ENCODE results near the gene USP48. TPM values are rescaled to one million over a fixed set of nuclear protein-coding genes. Genes with fewer than 3 reads are reported as not detected.
"Not testable (repeated sequence)": the region's sequence is repeated elsewhere in the genome, so short reads cannot be mapped to it uniquely, and the experiment has no call there.

Gene USP48
- total RNA-seq, 1 donor = 63.9 TPM

- H3K9me3 ChIP-seq (ENCODE audit: low read depth, low read length) = no peaks in the 10 kb centered on the region
- H3K4me1 ChIP-seq (ENCODE audit: insufficient read depth, low read length) = peaks cover 11% of the 10 kb centered on the region
These were observed 10.2 kb upstream of the USP48 start for GRCh38 chr1:21793104-21793503.

GRCh38 chr1:21786640-21787039 lies 3.7 kb upstream of the USP48 start:
- Histone ChIP-seq H3K4me3 (ENCODE audit: low read length) (no peak overlapping the region), H3K4me1 (ENCODE audit: insufficient read depth, low read length) (peaks cover 20% of the 10 kb centered on the region), H3K27me3 (ENCODE audit: insufficient read depth, low read length) (no peaks in the 10 kb centered on the region), H3K9me3 (ENCODE audit: low read depth, low read length) (no peaks in the 10 kb centered on the region)

More at GRCh38 chr1:21793104-21793503, 10.2 kb upstream of the USP48 start:
- Histone ChIP-seq H3K27me3 (ENCODE audit: insufficient read depth, low read length) (no peaks in the 10 kb centered on the region), H3K4me3 (ENCODE audit: low read length) (no peak overlapping the region)

DNA sequence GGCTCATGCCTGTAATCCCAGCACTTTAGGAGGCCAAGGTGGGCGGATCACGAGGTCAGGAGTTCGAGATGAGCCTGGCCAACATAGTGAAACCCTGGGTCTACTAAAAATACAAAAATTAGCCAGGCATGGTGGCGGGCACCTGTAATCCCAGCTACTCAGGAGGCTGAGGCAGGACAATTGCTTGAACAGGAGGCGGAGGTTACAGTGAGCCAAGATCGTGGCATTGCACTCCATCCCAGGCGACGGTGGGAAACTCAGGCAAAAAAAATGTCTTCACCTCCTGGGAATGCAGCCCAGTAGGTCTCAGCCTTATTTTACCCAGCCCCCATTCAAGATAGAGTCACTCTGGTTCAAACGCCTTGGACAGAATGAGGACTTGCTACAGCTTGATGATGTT lies 2.8 kb upstream of the USP48 start:
- not testable (repeated sequence) for H3K4me3 ChIP-seq (ENCODE audit: low read length); H3K27me3 ChIP-seq (ENCODE audit: insufficient read depth, low read length)

GRCh38 chr1:21783679-21784603 lies 992 bp upstream of the USP48 start:
- H3K27me3 ChIP-seq (ENCODE audit: insufficient read depth, low read length) = no peaks in the 10 kb centered on the region
- H3K4me1 ChIP-seq (ENCODE audit: insufficient read depth, low read length) = peaks cover 39% of the 10 kb centered on the region
- peak overlapping the region; percentile 97 for H3K4me3 ChIP-seq (ENCODE audit: low read length)
- no peaks in the 10 kb centered on the region for H3K9me3 ChIP-seq (ENCODE audit: low read depth, low read length)

More for the DNA sequence above, 2.8 kb upstream of the USP48 start:
- peaks cover 26% of the 10 kb centered on the region for H3K4me1 ChIP-seq (ENCODE audit: insufficient read depth, low read length)
- not testable (repeated sequence) for H3K9me3 ChIP-seq (ENCODE audit: low read depth, low read length)

DNA sequence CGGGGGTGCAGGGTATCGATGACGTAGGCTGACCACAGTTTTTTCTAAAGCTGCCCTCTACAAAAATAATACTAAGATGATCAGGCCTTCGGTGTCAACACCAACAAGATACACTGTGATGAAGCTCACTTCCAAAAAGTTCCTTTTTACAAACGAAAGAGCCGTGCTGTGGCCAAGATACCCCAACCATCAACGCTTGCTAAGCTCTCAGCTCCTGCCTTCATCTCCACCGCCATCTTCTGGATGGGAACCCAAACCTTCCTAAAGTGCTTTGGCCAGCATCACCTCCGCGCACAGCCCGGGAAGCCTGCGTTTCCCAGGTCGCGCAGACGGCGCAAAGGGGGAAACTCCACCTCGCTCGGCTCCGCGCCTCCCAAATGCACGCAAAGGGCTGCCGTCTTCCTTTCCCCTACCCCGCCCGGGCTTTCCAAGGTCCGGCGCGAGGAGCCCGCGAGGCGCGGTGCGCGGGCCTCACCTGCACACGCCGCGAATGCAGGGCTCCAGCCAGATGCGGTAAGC lies 541 bp downstream of the USP48 start:
- H3K9me3 ChIP-seq (ENCODE audit: low read depth, low read length) = no peaks in the 10 kb centered on the region
- no peaks in the 10 kb centered on the region for H3K27me3 ChIP-seq (ENCODE audit: insufficient read depth, low read length)
- peak overlapping the region; percentile 97 for H3K4me3 ChIP-seq (ENCODE audit: low read length)
- H3K4me1 ChIP-seq (ENCODE audit: insufficient read depth, low read length) = peaks cover 42% of the 10 kb centered on the region

DNA sequence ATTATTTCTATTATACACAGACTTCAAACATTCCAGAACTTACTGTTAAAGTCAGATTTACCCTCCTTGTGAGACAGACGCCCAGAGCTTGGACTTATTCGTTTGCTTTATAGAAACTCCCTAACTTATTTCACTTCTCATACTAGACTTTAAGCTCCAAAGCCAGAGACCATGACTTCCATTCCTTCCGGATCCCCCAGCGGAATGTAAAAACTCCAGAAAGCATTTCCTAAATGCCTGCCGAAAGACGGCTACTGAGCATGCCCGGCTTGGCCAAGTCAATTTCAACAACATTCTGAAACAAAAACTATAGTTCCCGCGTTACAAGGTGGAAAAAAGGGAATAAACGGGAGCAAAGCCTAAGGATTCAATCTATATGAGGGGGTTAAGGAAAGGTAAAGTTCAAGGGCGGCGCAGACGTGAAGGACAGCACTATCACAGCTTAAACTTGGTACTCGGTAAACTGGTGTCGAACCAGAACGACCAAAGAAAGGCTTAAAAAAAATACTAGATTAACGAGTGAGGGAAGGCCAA lies 1.1 kb downstream of the USP48 start:
- H3K4me1 ChIP-seq (ENCODE audit: insufficient read depth, low read length) = peaks cover 46% of the 10 kb centered on the region
- no peaks in the 10 kb centered on the region for H3K27me3 ChIP-seq (ENCODE audit: insufficient read depth, low read length)
- H3K4me3 ChIP-seq (ENCODE audit: low read length) = peak overlapping the region; percentile 97
- H3K9me3 ChIP-seq (ENCODE audit: low read depth, low read length) = no peaks in the 10 kb centered on the region

DNA sequence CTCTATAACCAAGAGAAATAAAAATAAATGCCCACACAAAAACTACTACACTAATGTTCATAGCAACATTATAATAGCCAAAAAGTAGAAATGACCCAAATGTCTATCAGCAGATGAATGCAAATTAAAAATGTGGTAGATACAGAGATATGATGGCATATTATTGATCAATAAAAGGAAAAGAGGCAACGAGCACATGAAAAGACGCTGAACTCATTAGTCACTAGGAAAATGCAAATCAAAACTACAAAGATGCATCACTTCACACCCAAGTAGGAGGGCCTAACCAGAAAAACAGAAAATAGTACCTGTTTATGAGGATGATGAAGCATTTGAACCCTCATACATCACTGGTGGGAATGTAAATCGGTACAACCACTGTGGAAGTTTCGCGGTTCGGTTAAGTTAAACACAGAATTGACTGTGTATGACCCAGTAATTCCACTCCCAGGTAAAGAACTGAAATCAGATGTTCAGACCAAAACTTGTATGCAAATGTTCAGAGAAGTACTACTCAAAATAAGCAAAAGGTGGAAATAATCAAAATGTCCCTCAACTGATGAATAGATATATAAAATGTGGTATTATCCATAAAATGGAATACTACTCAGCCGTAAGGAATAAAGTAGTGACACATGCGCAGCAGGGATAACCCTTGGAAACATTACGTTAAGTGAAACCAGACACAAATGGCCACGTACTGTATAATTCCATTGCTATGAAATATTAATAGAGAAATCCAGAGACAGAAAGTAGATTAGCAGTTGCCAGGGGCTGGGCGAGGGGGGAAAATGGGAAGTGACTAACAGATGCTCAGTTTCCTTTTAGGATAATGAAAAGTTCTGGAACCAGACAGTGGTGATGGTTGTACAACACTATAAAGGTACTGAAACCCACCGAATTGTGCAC lies 3.1 kb downstream of the USP48 start:
- Histone ChIP-seq H3K27me3 (ENCODE audit: insufficient read depth, low read length) (no peaks in the 10 kb centered on the region), H3K9me3 (ENCODE audit: low read depth, low read length) (no peaks in the 10 kb centered on the region), H3K4me3 (ENCODE audit: low read length) (no peak overlapping the region), H3K4me1 (ENCODE audit: insufficient read depth, low read length) (peaks cover 59% of the 10 kb centered on the region)

- Histone ChIP-seq H3K4me3 (ENCODE audit: low read length) (no peak overlapping the region), H3K9me3 (ENCODE audit: low read depth, low read length) (no peaks in the 10 kb centered on the region), H3K27me3 (ENCODE audit: insufficient read depth, low read length) (no peaks in the 10 kb centered on the region), H3K4me1 (ENCODE audit: insufficient read depth, low read length) (peaks cover 66% of the 10 kb centered on the region)
These were observed 4.6 kb downstream of the USP48 start for GRCh38 chr1:21778405-21778727.

GRCh38 chr1:21776925-21777324 lies 6.0 kb downstream of the USP48 start:
- not testable (repeated sequence) for H3K4me3 ChIP-seq (ENCODE audit: low read length); H3K9me3 ChIP-seq (ENCODE audit: low read depth, low read length); H3K27me3 ChIP-seq (ENCODE audit: insufficient read depth, low read length)
- peaks cover 79% of the 10 kb centered on the region for H3K4me1 ChIP-seq (ENCODE audit: insufficient read depth, low read length)

GRCh38 chr1:21775985-21776562 lies 6.9 kb downstream of the USP48 start:
- no peaks in the 10 kb centered on the region for H3K9me3 ChIP-seq (ENCODE audit: low read depth, low read length)
- no peaks in the 10 kb centered on the region for H3K27me3 ChIP-seq (ENCODE audit: insufficient read depth, low read length)
- H3K4me3 ChIP-seq (ENCODE audit: low read length) = no peak overlapping the region
- peaks cover 76% of the 10 kb centered on the region for H3K4me1 ChIP-seq (ENCODE audit: insufficient read depth, low read length)

DNA sequence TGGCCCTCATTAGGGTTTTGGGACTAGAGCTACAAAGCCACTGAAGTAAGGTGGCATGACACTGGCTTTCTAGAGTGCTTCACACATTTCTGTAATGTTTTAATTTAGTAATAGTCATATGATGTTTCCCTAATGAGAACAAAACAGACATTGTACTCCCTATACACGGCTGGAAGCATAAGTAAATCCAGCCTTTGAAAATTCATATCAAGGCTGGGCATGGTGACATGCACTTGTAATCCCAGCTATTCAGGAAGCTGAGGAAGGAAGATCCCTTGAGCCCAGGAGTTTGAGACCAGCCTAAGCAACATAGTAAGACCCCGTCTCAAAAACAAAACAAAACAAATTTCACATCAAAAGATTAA lies 7.4 kb downstream of the USP48 start:
- Histone ChIP-seq H3K4me1 (ENCODE audit: insufficient read depth, low read length) (peaks cover 76% of the 10 kb centered on the region), H3K9me3 (ENCODE audit: low read depth, low read length) (no peaks in the 10 kb centered on the region), H3K27me3 (ENCODE audit: insufficient read depth, low read length) (no peaks in the 10 kb centered on the region), H3K4me3 (ENCODE audit: low read length) (no peak overlapping the region)

DNA sequence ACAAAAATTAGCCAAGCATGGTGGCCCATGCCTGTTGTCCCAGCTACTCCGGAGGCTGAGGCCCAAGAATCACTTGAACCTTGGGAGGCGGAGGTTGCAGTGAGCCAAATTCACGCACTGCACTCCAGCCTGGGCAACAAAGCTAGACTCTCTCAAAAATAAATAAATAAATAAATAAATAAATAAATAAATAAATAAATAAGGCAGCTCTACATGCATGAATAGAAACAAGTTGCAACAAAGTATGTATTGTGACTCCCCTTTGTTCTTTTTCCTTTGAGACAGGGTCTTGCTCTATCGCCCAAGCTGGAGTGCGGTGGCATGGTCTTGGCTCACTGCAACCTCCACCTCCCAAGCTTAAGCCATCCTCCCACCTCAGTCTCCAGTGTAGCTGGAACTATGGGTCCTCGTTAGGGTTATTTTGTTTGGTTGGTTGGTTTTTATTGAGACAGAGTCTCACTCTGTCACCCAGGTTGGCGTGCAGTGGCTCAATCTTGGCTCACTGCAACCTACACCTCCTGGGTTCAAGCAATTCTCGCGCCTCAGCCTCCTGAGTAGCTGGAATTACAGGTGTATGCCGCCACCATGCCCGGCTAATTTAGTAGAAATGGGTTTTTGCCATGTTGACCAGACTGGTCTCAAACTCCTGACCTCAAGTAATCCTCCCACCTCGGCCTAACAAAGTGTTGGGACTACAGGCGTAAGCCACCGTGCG lies 8.0 kb downstream of the USP48 start:
- no peaks in the 10 kb centered on the region for H3K9me3 ChIP-seq (ENCODE audit: low read depth, low read length)
- no peak overlapping the region for H3K4me3 ChIP-seq (ENCODE audit: low read length)
- H3K27me3 ChIP-seq (ENCODE audit: insufficient read depth, low read length) = no peaks in the 10 kb centered on the region
- peaks cover 74% of the 10 kb centered on the region for H3K4me1 ChIP-seq (ENCODE audit: insufficient read depth, low read length)

GRCh38 chr1:21773585-21773984 lies 9.4 kb downstream of the USP48 start:
- H3K4me3 ChIP-seq (ENCODE audit: low read length) = no peak overlapping the region
- peaks cover 79% of the 10 kb centered on the region for H3K4me1 ChIP-seq (ENCODE audit: insufficient read depth, low read length)
- H3K9me3 ChIP-seq (ENCODE audit: low read depth, low read length) = no peaks in the 10 kb centered on the region
- H3K27me3 ChIP-seq (ENCODE audit: insufficient read depth, low read length) = no peaks in the 10 kb centered on the region

- H3K9me3 ChIP-seq (ENCODE audit: low read depth, low read length); H3K4me3 ChIP-seq (ENCODE audit: low read length); H3K27me3 ChIP-seq (ENCODE audit: insufficient read depth, low read length): not testable (repeated sequence)
- peaks cover 89% of the 10 kb centered on the region for H3K4me1 ChIP-seq (ENCODE audit: insufficient read depth, low read length)
These were observed 11.3 kb downstream of the USP48 start for GRCh38 chr1:21771672-21772071.

Measured in mononuclear cell (primary cell).